GM19438 (cell line): Measurements from ENCODE around the gene CIAPIN1.

Experiments
- ATAC-seq: cut with Tn5 transposase; IDR thresholded peaks from one replicate; pipeline ENCODE4 v1.9.1; 2021; ENCODE audit warnings: low read depth; ENCODE audit not compliant: unreplicated experiment

The CIAPIN1 gene

DNA sequence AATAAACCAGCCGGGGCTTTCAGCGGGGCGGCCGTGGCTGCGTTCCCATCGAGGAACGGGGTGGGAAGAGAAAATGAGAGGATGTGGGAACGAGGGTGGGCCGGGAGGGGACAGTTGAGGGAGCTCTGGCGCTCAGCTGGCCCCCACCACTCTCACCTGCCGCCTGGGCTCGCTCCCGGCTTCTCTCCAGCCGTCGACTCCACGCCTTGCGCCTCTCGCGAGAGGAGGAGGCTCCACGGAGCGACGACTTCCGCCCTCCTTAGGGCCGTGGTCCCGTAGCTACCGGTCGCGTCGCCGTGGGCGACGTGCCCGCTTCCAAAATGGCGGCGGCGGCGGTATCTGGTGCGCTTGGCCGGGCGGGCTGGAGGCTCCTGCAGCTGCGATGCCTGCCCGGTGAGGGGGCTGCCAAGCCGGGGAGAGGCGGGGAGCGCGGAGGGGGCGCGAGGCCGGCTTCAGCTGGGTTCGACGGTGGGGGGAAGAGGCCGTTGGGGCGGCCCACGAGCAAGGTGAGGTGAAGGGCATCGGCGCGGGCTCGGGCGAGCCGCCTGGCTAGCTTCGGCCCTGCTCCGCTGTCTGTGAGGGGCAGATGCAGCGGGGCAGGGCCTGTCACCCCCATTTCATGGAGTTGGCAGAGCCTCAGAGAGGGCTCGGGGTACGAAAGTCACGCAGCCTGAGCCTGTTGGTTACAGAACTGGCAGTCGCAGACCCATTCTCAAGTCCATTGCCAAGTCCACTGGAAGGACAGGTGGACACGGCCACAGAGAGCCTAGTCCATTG, at the start of gene CIAPIN1, which contains the start of gene COQ9:
Gene CIAPIN1 (minus strand): TSS at position 200 of the 777 bp plus-strand sequence. CDS start 6,457 bp downstream, outside the sequence.
Gene COQ9 (plus strand): TSS at position 294 of the 777 bp plus-strand sequence. CDS start 27 bp downstream, at position 321.
- ATAC-seq = peak; percentile 98

GRCh38 chr16:57493767-57494166, 46.6 kb upstream of the CIAPIN1 start:
- ATAC-seq = no peak

DNA sequence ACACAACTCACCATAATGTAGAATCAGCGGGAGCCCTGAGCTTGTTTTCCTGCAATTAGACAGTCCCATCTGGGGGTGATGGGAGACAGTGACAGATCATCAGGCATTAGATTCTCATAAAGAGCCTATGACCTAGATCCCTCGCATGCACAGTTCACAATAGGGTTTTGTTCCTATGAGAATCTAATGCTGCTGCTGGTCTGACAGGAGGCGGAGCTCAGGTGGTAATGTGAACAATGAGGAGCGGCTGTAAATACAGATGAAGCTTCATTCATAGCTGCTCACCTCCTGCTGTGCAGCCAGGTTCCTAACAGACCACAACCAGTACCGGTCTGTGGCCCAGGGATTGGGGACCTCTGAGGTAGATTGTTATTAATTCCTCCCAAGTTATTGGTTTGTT, 42.0 kb upstream of the CIAPIN1 start:
- no peak for ATAC-seq

DNA sequence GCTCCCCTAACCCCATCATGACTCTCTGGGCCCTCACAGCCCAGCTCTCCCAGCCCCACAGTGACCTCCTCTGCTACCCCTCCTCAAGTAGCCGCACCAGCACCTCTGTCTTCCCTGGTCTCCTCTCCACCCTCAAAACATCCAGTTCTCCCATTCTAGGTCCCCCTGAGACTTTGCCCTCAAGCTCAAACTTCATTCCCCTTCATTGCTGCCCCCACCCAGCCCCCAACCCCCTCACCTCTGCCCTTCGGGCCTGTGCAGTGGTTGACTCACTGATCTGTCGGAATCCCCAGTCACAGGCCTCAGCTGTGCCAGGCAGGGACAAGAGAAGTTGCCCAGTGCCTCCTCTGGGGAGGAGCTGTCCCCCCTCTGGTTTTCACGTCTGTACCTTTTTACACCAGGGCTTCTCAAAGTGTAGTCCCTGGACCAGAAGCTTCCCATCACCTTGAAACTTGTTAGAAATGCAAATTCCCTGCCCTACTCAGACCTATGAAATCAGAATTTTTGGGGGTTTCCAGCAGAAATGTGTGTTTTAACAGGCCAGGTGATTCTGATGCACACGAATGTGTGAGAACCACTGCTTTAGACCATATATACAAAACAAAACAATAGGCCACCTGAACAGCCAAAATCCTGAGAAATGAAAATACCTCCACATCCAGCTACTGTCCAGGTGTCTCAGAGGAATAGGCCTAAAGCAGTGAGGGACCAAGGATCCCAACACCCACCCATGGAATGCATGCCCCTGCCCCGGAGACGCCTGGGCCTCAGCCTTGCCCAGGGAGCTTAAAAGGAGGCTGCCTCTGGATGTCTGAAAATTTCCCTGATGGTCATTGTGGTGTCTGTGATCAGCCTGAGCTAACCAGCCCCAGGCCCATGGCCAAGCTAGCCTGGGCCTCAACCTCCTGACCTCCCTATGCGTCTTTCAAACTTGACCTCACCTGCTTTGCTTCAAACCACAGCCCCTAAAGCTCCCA, 40.0 kb upstream of the CIAPIN1 start:
- no peak for ATAC-seq

DNA sequence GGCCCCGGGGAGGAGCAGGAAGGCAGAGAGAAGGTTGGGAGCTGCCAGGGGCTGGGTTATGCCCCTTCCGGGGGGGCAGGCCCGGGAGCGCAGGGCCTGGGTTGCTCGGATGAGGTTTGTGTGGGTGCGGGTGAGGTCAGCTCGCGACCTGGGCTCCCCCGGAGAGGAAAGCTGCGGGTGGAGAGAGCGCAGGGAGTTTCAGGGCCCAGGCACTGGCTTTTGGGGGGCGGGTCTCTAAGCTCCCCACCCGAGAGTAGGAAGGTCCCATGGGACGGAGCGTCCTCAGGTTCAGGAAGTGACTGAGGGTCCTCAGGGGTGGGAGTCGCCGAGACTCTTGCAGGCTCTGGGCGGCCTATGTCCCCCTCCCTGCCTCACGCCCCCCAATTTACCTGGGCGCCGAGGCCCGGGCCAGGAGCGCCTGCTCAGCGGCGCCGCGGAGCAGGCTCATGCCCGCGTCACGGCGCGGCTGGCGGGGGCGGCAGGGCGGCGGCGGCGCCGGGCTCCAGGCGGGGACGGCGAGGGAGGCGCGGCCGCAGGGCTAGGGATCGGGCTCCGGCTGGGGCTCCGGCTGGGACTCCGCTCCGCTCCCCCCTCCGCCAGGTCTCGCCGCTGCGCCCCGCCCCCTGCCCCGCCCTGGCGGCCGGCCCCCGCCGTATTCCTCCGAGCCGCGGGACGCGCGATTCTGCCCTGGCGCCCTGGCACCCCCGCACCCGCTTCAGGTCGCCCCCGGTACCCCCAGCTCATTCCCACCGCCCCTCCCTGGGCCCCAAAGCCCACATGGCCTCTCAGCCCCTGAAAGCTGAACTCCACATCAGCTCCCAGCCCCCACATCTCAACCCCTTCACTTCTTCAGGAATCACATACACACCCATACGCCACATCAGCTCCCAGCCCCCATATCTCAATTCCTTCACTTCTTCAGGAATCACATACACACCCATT, 39.0 kb upstream of the CIAPIN1 start, which contains the start of gene DOK4:
Gene DOK4 (minus strand): TSS at position 578 of the 942 bp plus-strand sequence. CDS start 6,986 bp downstream, outside the sequence.
- peak; percentile 92 for ATAC-seq

- no peak for ATAC-seq
Measured at GRCh38 chr16:57485091-57485915, 38.1 kb upstream of the CIAPIN1 start.

- ATAC-seq = no peak
Measured at GRCh38 chr16:57484515-57485005, 37.4 kb upstream of the CIAPIN1 start.

DNA sequence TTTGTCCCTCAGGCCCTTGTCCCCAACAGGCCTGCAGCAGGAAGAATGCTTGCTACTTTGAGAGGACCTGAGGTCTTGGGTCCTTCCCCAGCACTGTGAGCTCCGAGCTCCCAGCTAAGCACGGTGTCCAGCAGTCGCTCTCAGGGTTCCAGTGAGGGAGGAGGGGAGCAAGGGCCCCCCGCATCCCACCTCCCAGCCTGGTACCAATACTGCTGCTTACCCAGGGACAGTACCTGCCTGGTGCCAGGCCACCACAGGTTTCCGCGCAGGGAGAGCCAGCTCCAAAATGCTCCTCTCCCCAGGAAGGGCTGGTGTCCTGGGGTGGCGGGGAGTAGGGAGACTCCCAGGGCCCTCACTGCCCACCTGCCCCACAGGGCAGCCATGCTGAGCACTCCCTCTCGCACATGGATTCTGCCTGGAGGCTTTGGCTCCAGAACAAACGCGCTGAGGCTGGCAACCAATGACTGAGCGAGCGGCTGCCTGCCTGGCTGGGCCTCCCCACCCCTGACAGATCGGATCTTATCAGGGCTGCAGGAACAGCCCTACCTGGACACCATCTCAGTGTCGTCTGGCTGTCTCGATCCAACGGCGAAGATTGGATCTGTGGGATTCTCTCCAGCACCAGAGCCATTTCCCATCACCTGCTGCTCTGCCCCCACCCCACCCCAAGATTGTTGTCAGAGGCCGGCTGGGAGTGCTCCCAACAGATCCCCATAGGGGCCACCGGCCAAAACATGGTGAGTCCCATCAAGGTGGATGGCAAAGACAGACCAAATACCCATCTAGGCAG, 36.7 kb upstream of the CIAPIN1 start:
- ATAC-seq = no peak

- no peak for ATAC-seq
Measured at GRCh38 chr16:57482845-57483545, 35.8 kb upstream of the CIAPIN1 start.

DNA sequence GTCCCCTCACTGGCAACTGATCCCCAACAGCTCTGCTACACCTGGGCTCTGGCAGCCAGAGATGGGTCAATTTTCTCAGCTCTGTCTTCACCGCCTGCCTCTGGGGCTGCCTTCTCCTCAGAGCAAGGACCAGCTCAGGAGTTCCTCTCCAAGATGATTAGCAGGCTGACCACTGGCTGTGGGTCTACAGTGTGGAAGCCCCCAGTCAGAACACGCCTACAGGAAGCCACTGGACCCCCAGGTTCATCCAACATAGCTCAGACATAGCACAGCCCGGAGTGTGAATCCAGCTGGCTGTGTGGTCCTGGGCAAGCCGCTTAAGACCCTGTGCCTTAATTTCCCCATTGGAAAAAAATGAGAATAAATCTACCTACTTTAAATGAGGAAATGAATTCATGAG, 34.2 kb upstream of the CIAPIN1 start:
- ATAC-seq = no peak

GRCh38 chr16:57480754-57481230, 33.6 kb upstream of the CIAPIN1 start:
- ATAC-seq = no peak

GRCh38 chr16:57479976-57480753, 33.0 kb upstream of the CIAPIN1 start:
- no peak for ATAC-seq

DNA sequence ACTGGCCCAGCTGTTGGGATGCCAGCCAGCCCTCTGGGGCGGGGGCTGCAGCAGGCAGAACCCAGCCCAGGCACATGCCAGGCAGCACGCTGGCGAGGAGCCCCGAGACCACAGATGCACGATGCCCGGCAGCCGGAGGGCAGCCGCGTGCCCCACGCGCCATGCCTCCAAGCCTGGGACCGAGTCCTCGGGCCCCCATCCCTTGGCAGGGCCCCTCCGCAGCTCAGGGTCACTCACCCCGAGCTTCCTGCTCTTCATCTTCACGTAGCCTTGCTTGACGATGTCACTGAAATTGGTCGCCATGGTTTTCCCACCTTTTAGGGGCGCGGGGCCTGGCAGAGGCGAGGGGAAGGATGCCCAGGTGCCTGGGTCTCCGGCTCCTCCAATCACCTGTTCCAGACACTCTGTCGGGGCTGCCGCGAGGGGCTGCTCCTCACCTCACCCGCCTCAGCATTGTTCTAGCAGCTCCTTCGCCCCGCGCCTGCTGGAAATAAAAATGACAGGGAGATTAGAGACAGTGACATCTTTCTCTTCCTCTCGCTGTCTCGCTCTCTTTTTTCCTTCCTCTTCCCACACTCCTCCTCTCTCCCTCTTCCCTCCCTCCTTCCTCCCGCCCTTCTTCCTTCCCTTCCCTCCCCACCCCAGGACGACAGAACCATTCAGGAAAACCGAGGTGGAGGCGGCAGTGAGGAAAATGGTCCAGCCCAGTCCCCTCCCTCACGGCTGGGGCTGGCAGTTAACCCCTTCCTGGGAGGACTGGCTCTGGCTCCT, 32.2 kb upstream of the CIAPIN1 start:
- no peak for ATAC-seq

DNA sequence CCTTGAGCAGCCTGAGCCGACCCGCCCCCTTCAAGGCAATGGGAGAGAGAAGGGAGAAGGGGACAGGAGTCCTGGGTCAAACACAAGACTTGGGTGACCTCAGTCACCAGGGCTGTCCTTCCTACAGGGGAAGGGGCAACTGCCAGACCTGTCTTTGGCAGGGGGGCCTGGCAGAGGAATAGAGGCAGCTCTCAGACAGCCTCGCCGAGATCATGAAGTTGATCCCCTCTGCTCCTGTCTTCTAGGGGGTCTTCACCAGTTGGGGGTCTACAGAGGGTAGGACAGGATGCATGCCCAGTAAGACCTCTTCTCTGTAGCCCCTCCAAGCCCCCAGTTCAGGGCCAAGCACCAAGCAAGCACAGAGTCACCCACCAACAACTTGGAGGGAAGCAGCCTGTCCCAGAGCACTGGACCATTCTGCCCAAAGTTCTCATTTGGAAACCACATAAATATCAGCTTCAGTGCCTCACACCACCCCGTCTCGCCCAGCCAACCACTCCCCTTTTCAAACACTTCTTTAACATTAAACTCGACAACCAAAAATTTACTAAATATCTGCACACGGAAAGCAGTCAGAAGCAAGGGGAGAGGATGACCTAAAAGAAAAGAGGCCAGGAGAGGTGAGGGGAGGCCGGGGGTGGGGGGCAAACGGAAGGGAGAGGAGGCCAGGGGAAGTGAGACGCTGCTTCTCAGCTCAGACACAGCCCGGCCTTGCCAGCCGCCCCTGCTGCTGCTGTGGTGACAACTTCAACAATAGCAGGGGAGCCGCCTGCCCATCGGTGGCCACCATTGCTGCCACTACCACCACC, 31.4 kb upstream of the CIAPIN1 start:
- ATAC-seq = no peak

DNA sequence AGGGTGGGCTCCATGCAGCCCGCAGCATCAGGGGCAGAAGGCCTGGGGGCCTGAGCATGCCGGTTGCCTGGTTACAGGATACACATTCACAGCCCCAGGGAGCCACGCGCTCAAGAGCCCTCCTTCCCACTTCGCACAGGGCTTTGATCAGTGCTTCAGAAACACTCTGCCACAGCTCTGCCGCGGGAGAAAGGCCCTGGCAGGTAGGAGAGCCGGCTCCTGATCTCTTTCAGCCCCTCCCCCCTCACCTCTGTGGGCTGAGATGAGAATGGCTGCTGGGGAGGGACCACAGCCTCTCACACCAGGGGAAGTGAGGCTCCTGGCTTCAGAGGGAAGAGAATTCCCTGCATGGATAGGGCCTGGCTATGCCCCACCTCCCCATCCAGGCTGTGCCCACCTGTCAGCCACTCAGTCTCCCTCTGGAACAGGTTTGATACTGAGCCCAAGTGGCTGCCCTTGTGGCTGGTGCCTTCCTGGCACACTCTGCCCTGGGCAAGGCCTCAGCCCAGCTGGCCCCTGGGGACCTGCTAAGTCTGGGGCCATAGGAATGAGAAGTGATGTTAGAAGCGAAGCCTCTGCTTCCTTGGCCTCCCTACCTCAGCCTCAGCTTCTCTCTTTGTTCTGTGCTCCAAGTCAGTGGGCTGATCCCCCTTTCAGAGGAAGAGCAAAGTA, 30.5 kb upstream of the CIAPIN1 start:
- ATAC-seq = no peak
